K562 (cell line): ENCODE measurements around the gene SHISA6. TPM values are rescaled to one million over a fixed set of nuclear protein-coding genes. Genes with fewer than 3 reads are reported as not detected.

Experiments used
- ATAC-seq: fragments of 200-7000 bp; cut with Tn5 transposase; 3 replicates; pipeline ENCODE4 v1.9.1; 2020; ENCODE audit warnings: moderate library complexity
- BruUV-seq: library from RNA; stranded (reverse); fragments of 400-500 nt; replicated peaks from 2 replicates; lab custom pipeline; 2021; lab: Mats Ljungman, UMichigan
- CTCF ChIA-PET: fragments of 300-600 bp; formaldehyde crosslinking; extraction: SDS; loops from one replicate; lab custom pipeline; 2021; ENCODE audit warnings: low intra/inter-chr PET ratio; lab: Yijun Ruan, JAX
- POLR2A ChIA-PET: fragments of 300-600, 350-650 bp; sonication (Branson Sonifier 250); formaldehyde crosslinking; extraction: SDS; loops from one replicate; lab custom pipeline; 2021; ENCODE audit warnings: antibody characterized with exemption, inconsistent platforms; lab: Yijun Ruan, JAX
- DNase-seq, 4 experiments: peaks; one replicate each; pipeline versions ENCODE4 v3.0.0 to v3.0.0-alpha.2; 2011 to 2018; ENCODE audit warnings: low spot score in 3 of 4, mixed read lengths in 3 of 4; ENCODE audit errors: extremely low read depth in 1 of 4
- FAIRE-seq: peaks from 2 replicates; lab custom pipeline; 2011; peaks lifted over from hg19 to GRCh38; lab: Jason Lieb, UNC
- H2AFZ ChIP-seq: 2 replicates; pipeline ENCODE4 v1.6.0; 2011; ENCODE audit warnings: low read depth, low read length, control low read depth, inconsistent platforms
- H3K27ac ChIP-seq: fragments of 200-600 bp; 3 replicates; pipeline ENCODE4 v1.8.0; 2011; ENCODE audit warnings: low read depth, mild to moderate bottlenecking, control low read depth, inconsistent platforms, low read length, moderate library complexity, mixed read lengths; ENCODE audit errors: extremely low read depth
- H3K27me3 ChIP-seq, 2 experiments: fragments of 300-600 bp in 1 of 2; 2 replicates in 1 of 2; 3 replicates in 1 of 2; pipeline versions ENCODE4 v1.6.0 to v1.8.0; 2011; ENCODE audit warnings: inconsistent platforms in 2 of 2, low read length in 2 of 2, mild to moderate bottlenecking in 1 of 2, mixed read lengths in 1 of 2, moderate library complexity in 1 of 2; ENCODE audit not compliant: control insufficient read depth in 2 of 2, insufficient read depth in 2 of 2
- H3K36me3 ChIP-seq: fragments of 300-600 bp; 3 replicates; pipeline ENCODE4 v1.8.0; 2011; ENCODE audit warnings: mild to moderate bottlenecking, low read length, inconsistent platforms; ENCODE audit not compliant: control insufficient read depth, insufficient read depth
- H3K4me1 ChIP-seq, 2 experiments: fragments of 200-600 bp in 1 of 2; replicated peaks in 1 of 2; 2 replicates in 1 of 2; 3 replicates in 1 of 2; pipeline versions ENCODE4 v1.5.1 to v1.8.0; 2011; ENCODE audit warnings: inconsistent platforms in 2 of 2, low read length in 2 of 2, mild to moderate bottlenecking in 1 of 2, mixed read lengths in 1 of 2, moderate library complexity in 1 of 2; ENCODE audit not compliant: control insufficient read depth in 2 of 2, insufficient read depth in 2 of 2
- H3K4me2 ChIP-seq: 2 replicates; pipeline ENCODE4 v1.6.1; 2011; ENCODE audit warnings: low read length, control low read depth, inconsistent platforms, mixed read lengths; ENCODE audit not compliant: insufficient read depth
- H3K4me3 ChIP-seq: fragments of 200-600 bp; sonication (generic), shearing (Covaris generic); 2 replicates; pipeline ENCODE4 v1.5.1; 2016; ENCODE audit warnings: control low read depth, inconsistent platforms
- H3K79me2 ChIP-seq: fragments of 200-600 bp; 3 replicates; pipeline ENCODE4 v1.8.0; 2011; ENCODE audit warnings: low read length, inconsistent platforms; ENCODE audit not compliant: control insufficient read depth, insufficient read depth
- H3K9ac ChIP-seq, 2 experiments: 2 replicates each; pipeline versions ENCODE4 v1.6.0 to v1.6.1; 2011; ENCODE audit warnings: low read depth in 2 of 2, low read length in 2 of 2, control low read depth in 1 of 2, inconsistent platforms in 1 of 2, mild to moderate bottlenecking in 1 of 2, mixed read lengths in 1 of 2; ENCODE audit not compliant: insufficient read depth in 1 of 2
- H3K9me1 ChIP-seq: one replicate; pipeline ENCODE4 v1.6.0; 2011; ENCODE audit warnings: inconsistent platforms, mild to moderate bottlenecking, low read length, moderate library complexity; ENCODE audit not compliant: control insufficient read depth, insufficient read depth
- H3K9me3 ChIP-seq: replicated peaks from 2 replicates; pipeline ENCODE4 v1.5.1; 2011; ENCODE audit warnings: low read depth, low read length, inconsistent platforms; ENCODE audit not compliant: control insufficient read depth, insufficient read depth
- H4K20me1 ChIP-seq: replicated peaks from 2 replicates; pipeline ENCODE4 v1.6.1; 2011; ENCODE audit warnings: low read length, inconsistent platforms, mixed read lengths; ENCODE audit not compliant: control insufficient read depth, insufficient read depth
- CC2D1A ChIP-seq: fragments of 450-650 bp; IDR thresholded peaks from 2 replicates; pipeline ENCODE4 v1.6.1; 2017; ENCODE audit warnings: mild to moderate bottlenecking
- FOXP1 ChIP-seq: sonication (generic); formaldehyde crosslinking; IDR thresholded peaks from 2 replicates; pipeline ENCODE4 v1.8.0; 2022; ENCODE audit warnings: mild to moderate bottlenecking, missing genetic modification reagents
- GABPB1 ChIP-seq: sonication (generic); formaldehyde crosslinking; IDR thresholded peaks from 2 replicates; pipeline ENCODE4 v1.8.0; 2022; ENCODE audit warnings: mild to moderate bottlenecking, missing genetic modification reagents
- HEY1 ChIP-seq: fragments of 250-450 bp; sonication (Bioruptor Pico); IDR thresholded peaks from 2 replicates; pipeline ENCODE4 v1.5.0; 2020; ENCODE audit warnings: mild to moderate bottlenecking, moderate library complexity, borderline replicate concordance
- HOMEZ ChIP-seq: fragments of 250-450 bp; sonication (Bioruptor Pico); IDR thresholded peaks from 2 replicates; pipeline ENCODE4 v1.4.0; 2020; ENCODE audit warnings: mild to moderate bottlenecking, moderate library complexity
- LEF1 ChIP-seq: fragments of 450-650 bp; IDR thresholded peaks from 2 replicates; pipeline ENCODE4 v1.6.1; 2016; ENCODE audit warnings: mild to moderate bottlenecking
- PRDM10 ChIP-seq: fragments of 450-650 bp; IDR thresholded peaks from 2 replicates; pipeline ENCODE4 v1.6.1; 2018; ENCODE audit not compliant: partially characterized antibody
- RBFOX2 ChIP-seq: fragments of 200-400 bp; formaldehyde crosslinking; IDR thresholded peaks from 2 replicates; pipeline ENCODE4 v1.6.1; 2017; ENCODE audit warnings: low read depth, mild to moderate bottlenecking, low read length, moderate library complexity
- SREBF1 ChIP-seq: fragments of 150-350 bp; IDR thresholded peaks from 2 replicates; pipeline ENCODE4 v1.6.1; 2014; ENCODE audit warnings: antibody characterized with exemption, low read depth, low read length, borderline replicate concordance
- TGIF2 ChIP-seq: sonication (generic); formaldehyde crosslinking; IDR thresholded peaks from 2 replicates; pipeline ENCODE4 v1.8.1; 2022; ENCODE audit warnings: mild to moderate bottlenecking, missing genetic modification reagents, moderate library complexity
- WHSC1 ChIP-seq: IDR thresholded peaks from one replicate; pipeline ENCODE4 v1.6.1; 2012; ENCODE audit warnings: low read length, control low read depth, inconsistent platforms
- YY1 ChIP-seq, 3 experiments: IDR thresholded peaks; 2 replicates each; pipeline ENCODE4 v1.6.1; 2011; ENCODE audit warnings: low read length in 2 of 3, mild to moderate bottlenecking in 2 of 3, moderate library complexity in 2 of 3, borderline replicate concordance in 1 of 3, control low read depth in 1 of 3, low read depth in 1 of 3; ENCODE audit not compliant: insufficient read depth in 3 of 3, insufficient replicate concordance in 2 of 3, control insufficient read depth in 1 of 3, insufficient read length in 1 of 3; ENCODE audit errors: extremely low read depth in 1 of 3
- ZNF384 ChIP-seq: IDR thresholded peaks from 2 replicates; pipeline ENCODE4 v1.6.1; 2012; ENCODE audit warnings: low read depth, low read length, improper control_type of control experiment
- ZNF551 ChIP-seq: fragments of 250-450 bp; sonication (Bioruptor Pico); IDR thresholded peaks from 2 replicates; pipeline ENCODE4 v1.5.0; 2021; ENCODE audit warnings: mild to moderate bottlenecking, moderate library complexity
- ZNF57 ChIP-seq: fragments of 450-650 bp; formaldehyde crosslinking; IDR thresholded peaks from 2 replicates; pipeline ENCODE4 v1.4.0; 2020; ENCODE audit warnings: mild to moderate bottlenecking, moderate library complexity
- WGBS: fragments of 100-300 bp; shearing (Covaris generic); methylation state at CpG from one replicate; pipeline ENCODE4 v1.1.6; 2016; ENCODE audit warnings: low coverage, mixed read lengths; ENCODE audit not compliant: insufficient coverage; ENCODE audit errors: missing lambda C conversion rate; 5-methylcytosine and 5-hydroxymethylcytosine counted together
- in situ Hi-C: fragments of 300-500 bp; cut with MboI; formaldehyde crosslinking; loops from 4 replicates; pipeline ENCODE4 v1.15.0; 2018; ENCODE audit warnings: inconsistent platforms, mixed read lengths
- intact Hi-C: fragments of 100-400 bp; cut with micrococcal nuclease; formaldehyde crosslinking; loops from 2 replicates; pipeline ENCODE4 v1.14.2; 2022
- polyA plus RNA-seq, 8 experiments: library from polyadenylated mRNA; depleted of rRNA in 4 of 8; stranded (reverse) in 5 of 8; unstranded in 3 of 8; fragments of >200 nt; fragmentation: Nextera tagmentation in 2 of 8; fragmentation: Illumina TruSeq in 1 of 8; extraction: Ambion mirVana in 2 of 8; extraction: Trizol in 1 of 8; gene quantifications; 2 replicates each; pipeline versions ENCODE4 v1.2.1 to v1.2.3, GENCODE V29; 2011 to 2014; ENCODE audit warnings: inconsistent platforms in 1 of 8, missing spikeins in 1 of 8
- total RNA-seq, 7 experiments: library from RNA; depleted of rRNA in 6 of 7; stranded (reverse); fragments of >200 nt in 6 of 7; fragmentation: Illumina TruSeq in 2 of 7; extraction: Trizol in 2 of 7; gene quantifications; 2 replicates each; pipeline versions ENCODE4 v1.2.1 to v1.2.3, GENCODE V29; 2011 to 2021; ENCODE audit warnings: low replicate concordance in 1 of 7

The SHISA6 gene
- total and polyA plus RNA-seq, 9 of the 15 experiments (the other 6 are each of a cell fraction or from before 2014, with no cell fraction given), result not detected

- no peaks in the 10 kb centered on the region for H3K79me2 ChIP-seq
- ChIA-PET CTCF (no interaction called here), POLR2A (no interaction called here)
- H3K9me1 ChIP-seq, result no peaks in the 10 kb centered on the region
- H3K4me1 ChIP-seq, result no peaks in the 10 kb centered on the region
- H4K20me1 ChIP-seq, result no peaks in the 10 kb centered on the region
- H3K27me3 ChIP-seq, result no peaks in the 10 kb centered on the region
- no peak overlapping the region for H3K27ac ChIP-seq
- intact Hi-C loops, result no loop called here
- no peak overlapping the region for H3K9ac ChIP-seq
- BruUV-seq, result no TSS peak
- H2AFZ ChIP-seq, result no peak overlapping the region
- H3K9me3 ChIP-seq, result no peaks in the 10 kb centered on the region
- in situ Hi-C loops, result no loop called here
- WGBS, result 2% methylated on average over 7 of the region's 7 CpGs
- FAIRE-seq (no peak), ATAC-seq (no peak), DNase-seq (no peak)
- H3K4me3 ChIP-seq, result no peak overlapping the region
- no peak overlapping the region for H3K4me2 ChIP-seq
- no peaks in the 10 kb centered on the region for H3K36me3 ChIP-seq
- no peak for TF ChIP-seq PRDM10
- TF ChIP-seq ZNF551, result no peak
- TF ChIP-seq WHSC1, result no peak
- TF ChIP-seq LEF1, result no peak
- TF ChIP-seq HEY1 (CRISPR knock-in tag), result no peak
- TF ChIP-seq CC2D1A, result no peak
- no peak for TF ChIP-seq SREBF1
- TF ChIP-seq ZNF384, result no peak
- TF ChIP-seq ZNF57 (CRISPR knock-in tag), result no peak
- no peak for TF ChIP-seq RBFOX2
- no peak for TF ChIP-seq GABPB1 (CRISPR knock-in tag)
- no peak for TF ChIP-seq HOMEZ (CRISPR knock-in tag)
- no peak for TF ChIP-seq TGIF2 (CRISPR knock-in tag)
- TF ChIP-seq FOXP1 (CRISPR knock-in tag), result no peak
- no peak for TF ChIP-seq YY1 (IDR thresholded peaks at IDR 0.05; ENCODE audit: borderline replicate concordance in 1 of 3, control insufficient read depth in 1 of 3, extremely low read depth in 1 of 3, insufficient read depth in 3 of 3, insufficient read length in 1 of 3, insufficient replicate concordance in 2 of 3, low read depth in 1 of 3, low read length in 2 of 3)
These were observed 298.6 kb downstream of the SHISA6 start for GRCh38 chr17:11539637-11540036.
